ENCODE data around the gene MAP3K20.

MAP3K20 gene

DNA sequence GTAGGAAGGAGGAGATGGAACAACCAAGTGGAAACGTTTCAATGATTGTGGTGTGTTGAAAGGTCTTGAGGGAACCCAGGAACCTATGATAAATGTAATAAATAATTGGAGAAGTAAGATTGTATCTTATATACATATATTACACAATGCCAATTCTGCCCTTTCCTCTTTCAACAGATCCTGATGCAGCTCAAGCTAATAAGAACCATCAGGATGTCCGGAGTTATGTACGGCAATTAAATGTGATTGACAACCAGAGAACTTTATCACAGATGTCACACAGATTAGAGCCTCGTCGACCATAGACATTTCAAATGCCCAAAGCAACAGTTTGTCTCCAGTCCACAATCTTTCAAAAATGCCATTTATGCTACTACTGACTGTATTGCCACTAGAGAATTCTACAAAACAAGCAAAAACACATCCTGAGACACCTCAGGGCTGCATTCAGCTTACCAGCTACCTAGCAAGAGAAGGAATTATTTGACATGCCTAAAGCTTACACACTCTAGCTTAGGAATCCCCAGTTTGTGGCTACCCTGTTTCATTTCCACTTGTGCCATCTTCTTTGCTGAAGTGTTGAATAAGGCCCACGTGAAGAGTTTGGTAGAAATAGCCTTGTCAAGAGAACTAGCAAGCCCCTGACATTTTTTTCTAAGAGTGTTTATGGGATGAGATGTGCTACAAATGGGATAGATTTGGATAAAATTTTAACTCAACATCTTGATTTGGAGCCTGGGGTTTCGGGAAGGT, 24.0 kb upstream of the MAP3K20 start:
- DNase-seq = no peak

- DNase-seq = no peak
Observed at GRCh38 chr2:173053043-173053699, 22.5 kb upstream of the MAP3K20 start.

DNA sequence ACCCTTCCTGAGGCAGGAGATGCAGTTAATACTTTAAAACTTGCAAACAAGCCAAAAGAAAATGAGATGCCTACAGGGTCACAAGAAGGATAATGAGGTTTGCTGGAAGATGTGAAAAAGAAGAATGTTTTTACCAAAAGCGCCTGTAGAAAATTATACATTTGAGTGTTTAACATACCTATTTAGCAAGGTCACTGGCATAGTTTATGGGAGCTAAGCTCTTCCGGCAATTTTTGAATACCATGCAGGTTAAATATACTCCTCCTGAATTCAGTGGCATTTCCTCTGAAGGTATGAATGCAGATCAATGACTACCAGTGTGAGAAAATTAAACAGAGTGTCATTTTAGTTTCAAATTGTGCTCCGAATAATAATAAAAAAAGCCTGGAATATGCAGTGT, 21.2 kb upstream of the MAP3K20 start:
- DNase-seq = no peak

DNA sequence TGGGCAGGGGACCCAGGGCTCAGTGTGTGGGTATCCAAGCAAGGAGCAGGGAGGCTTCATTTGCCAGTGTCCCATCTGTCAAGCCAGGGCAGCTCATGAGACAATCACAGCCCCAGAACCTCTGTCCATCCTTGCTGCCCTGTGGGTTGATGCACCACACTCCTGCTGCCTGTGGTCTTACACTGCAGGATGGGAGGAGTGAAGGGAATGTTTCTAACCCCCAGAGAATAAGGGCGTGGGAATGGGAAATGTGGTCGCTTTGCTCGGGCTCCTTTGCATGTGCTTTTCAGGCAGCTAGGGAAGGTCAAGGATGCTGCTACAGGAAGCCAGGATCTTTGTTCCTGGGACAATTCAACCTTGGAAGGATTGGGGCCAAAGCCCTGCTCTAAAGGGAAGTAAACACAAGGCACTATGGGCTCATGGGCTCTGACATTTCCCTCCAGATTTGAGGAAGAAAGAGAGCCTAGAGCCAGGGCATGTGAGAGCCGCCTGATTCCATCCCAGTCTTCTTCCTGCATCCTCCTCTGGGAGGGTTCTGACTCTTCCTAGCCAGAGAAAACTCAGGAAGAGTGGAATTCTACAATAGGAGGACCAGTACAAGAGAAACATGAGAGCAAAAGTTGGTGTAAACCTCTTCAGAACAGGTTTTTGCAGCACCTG, 18.8 kb upstream of the MAP3K20 start:
- DNase-seq = no peak

DNA sequence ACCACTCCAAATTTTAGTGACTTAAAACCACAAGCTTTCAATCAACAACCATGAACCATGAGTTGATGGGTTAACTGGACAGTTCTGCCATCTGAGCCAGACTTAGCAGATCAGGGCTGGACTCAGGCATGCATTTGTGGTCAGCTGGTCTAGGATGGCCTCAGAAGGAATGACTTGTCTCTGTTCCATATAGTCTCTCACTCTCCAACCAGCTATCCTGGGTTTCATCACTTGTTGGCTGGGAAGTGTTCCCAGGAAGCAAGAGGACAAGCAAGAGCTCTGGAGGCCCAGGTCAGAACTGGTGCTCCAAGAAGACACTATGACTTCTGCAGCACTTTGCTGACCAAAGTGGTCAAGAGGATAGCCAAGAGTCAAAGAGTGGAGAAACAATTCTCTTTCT, 17.5 kb upstream of the MAP3K20 start:
- DNase-seq = no peak

- DNase-seq = no peak
Observed at GRCh38 chr2:173058673-173059072, 17.0 kb upstream of the MAP3K20 start.

GRCh38 chr2:173059292-173059691, 16.4 kb upstream of the MAP3K20 start:
- DNase-seq = no peak

DNA sequence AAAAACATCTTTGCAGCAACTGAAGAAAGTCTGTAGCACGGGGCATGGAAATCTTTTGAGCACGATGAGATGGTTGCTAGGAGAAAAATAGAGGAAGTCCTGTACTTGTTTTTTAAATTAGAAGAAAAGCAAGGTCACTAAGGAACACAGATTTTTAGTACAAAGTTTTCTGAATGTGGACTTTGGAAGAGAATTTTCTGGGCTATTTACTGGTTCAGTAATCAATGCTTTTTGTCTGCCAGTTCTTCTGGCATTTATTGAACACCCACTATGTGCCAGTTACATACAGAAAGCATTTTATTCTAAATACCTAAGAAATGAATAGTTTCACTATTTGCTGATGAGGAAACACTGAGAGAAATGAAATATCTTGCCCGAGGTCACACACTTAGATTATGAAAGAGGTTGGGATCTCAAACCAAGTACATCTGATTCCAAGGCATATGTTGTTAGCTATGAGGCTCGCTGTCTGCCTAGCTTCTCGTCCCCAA, 15.6 kb upstream of the MAP3K20 start:
- no peak for DNase-seq

DNA sequence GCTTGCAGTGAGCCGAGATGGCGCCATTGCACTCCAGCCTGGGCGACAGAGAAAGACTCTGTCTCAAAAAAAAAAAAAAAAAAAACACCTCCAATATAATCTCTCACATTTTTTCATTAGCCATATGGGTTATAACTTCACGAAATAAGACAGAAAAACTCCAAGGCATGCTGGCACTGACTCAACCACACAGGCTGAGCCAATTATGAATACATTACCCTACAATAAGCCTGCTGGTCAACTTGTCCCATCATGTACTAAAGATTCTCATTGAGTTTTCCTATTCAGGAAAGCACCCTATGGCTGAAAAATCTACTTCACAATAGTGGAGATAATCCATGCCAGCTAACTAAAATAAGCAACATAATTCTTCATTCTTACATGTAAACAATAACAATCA, 12.8 kb upstream of the MAP3K20 start:
- DNase-seq = no peak

GRCh38 chr2:173064151-173064805, 11.4 kb upstream of the MAP3K20 start:
- DNase-seq = no peak

DNA sequence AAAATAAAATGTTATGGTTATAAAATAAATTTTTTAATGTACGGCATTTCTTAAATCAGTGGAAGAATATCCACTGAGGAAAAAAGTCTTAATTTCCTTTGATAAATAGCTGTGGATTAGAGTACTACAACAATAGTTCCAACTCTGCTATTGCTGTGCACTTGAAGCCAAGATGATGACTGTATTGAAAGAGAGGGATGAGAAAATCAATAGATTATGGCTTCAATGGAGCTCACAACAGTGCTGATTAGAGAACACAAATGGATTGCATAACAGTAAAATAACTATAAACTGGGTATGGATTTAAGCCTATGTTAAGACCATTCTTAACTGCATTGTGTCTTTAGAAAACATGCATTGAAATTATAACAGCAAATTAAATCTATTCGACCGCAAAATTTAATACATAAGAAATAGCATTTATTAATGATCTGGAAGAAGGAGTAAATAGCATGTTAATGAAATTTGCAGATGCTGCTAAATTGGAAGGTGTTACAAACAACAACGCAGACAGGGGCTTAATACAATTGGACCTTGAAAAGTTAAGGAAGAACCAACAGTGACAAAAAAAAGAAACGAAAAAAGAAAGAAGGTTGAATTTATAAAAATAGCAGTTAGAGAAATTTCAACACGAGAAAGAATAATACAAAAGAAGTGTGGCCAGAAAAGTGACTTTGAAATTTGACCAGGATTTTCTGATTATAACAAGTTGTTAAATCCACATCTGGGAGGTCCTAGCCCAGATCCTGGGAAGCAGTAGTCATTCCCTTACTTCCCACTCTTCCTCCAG, 8.6 kb upstream of the MAP3K20 start:
- no peak for DNase-seq

GRCh38 chr2:173075056-173075780, 428 bp upstream of the MAP3K20 start:
- DNase-seq = no peak

- DNase-seq = no peak
Observed at GRCh38 chr2:173076581-173077345, 1.1 kb downstream of the MAP3K20 start.

GRCh38 chr2:173077506-173078177, 2.0 kb downstream of the MAP3K20 start:
- DNase-seq = no peak

GRCh38 chr2:173079141-173079540, 3.5 kb downstream of the MAP3K20 start:
- DNase-seq = no peak

- DNase-seq = no peak
Observed at GRCh38 chr2:173079973-173080860, 4.6 kb downstream of the MAP3K20 start.

- DNase-seq = no peak
Observed at GRCh38 chr2:173086518-173087213, 11.0 kb downstream of the MAP3K20 start.

- DNase-seq = no peak
Observed at GRCh38 chr2:173087214-173087581, 11.6 kb downstream of the MAP3K20 start.
